Hematopoietic multipotent progenitor cell treated with erythropoietin and hydrocortisone succinate and interleukin-3 and kit ligand, for 6 days (in vitro differentiated cells): ENCODE measurements around the gene HNRNPC.
A peak's percentile ranks its signal among the peaks of the same experiment; 100 is the strongest.

Experiments
- DNase-seq: peaks from one replicate; pipeline ENCODE4 v3.0.0-alpha.2; 2015

The HNRNPC gene

DNA sequence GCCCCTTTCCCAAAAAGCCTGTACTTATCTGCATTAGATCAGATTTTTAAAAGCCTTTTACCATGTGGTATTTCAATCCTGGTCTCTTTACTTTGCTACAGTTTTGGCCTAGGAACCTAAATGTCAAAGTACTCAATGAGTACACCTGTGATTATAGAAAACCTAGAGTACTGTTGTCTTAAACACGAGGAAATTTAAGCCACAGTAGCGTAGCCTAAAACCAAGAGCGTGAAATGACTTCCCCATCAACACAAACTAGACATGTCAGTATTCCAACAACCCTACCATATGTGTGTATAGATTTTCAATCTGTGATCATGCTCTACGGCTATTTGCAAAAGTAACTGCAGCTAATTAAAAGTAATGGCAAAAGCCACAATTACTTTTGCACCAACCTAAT lies 60.7 kb downstream of the HNRNPC start:
- DNase-seq: no peak

DNA sequence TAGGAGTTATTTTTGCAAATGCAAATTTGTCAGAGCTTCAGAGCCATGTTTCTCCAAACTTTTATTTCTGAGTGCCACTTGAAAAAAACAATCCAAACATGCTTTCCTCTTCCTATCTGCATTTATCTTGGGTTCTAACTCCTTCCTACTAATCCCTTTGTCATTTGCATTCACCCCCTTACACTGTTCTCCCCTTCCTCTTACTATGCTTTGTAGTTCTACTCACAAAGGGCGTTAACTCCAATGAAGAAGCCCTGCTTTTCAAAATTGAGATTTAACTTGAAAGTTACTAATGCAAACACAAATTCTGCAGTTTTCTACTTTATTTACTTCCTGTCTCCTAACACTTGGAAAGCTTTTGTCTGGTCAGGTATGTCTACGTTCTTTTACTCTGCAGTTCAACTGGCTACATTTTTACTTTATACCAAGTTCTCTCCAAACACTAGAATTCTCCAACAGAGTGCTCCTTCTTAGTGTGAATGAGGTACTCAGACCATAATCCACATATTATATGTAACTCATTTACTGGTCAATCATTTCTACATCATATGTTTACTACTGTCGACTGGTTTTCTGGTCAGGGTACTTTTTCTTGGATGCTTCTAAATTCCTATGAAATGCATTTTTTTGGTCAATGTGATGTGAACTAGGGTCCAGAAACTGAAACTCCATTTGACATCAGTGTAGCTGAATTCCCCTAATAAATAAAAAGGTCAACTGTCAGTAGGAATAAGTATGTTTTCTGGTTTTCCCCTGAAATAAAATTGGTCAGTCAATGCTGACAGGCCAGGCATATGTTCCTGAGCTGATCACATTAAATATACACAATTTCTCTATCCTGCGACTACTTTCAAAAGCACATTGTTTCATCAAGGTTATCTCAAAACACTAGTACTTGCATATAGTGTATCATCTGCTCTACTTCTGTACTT lies 62.2 kb downstream of the HNRNPC start:
- no peak for DNase-seq

DNA sequence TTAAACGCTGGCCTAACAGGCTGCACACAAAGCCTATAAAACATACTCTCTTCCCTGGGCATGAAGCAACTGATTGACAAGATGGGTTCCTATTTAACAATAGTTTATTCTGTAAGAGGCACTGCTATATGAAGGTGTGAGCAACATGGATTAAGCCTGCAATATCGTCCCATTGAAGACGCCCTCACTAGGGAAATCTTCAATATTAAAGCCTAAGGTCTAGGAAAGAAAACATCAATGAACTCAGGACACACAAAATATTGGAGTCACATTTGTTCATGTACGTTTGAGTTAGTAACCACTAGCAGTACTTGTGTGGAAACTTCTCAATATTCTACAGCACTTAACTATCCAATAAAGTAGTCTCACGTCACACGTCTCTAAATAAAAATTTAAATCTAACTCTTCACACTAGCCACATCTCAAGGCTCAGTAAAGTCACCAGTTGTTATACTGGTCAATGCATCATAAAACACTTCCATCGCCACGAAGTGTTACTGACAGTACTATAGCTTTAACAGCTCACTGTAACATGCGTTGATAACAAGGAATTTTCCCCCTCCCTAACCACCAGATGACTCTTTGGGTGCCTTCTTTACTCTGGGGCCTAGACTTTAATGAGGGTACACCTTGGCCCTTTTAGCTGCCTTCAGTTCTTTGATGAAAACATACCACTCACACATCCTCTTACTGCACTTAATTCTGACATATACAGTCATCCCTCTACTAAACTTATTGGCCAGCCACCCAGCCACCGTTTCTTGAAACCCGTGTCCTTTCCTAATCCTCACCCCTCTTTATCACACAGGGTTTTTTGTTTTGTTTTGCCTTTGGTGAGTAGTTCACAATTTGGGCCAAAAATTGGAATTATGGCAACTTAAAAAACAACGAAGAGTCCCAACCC lies 63.3 kb downstream of the HNRNPC start:
- no peak for DNase-seq

DNA sequence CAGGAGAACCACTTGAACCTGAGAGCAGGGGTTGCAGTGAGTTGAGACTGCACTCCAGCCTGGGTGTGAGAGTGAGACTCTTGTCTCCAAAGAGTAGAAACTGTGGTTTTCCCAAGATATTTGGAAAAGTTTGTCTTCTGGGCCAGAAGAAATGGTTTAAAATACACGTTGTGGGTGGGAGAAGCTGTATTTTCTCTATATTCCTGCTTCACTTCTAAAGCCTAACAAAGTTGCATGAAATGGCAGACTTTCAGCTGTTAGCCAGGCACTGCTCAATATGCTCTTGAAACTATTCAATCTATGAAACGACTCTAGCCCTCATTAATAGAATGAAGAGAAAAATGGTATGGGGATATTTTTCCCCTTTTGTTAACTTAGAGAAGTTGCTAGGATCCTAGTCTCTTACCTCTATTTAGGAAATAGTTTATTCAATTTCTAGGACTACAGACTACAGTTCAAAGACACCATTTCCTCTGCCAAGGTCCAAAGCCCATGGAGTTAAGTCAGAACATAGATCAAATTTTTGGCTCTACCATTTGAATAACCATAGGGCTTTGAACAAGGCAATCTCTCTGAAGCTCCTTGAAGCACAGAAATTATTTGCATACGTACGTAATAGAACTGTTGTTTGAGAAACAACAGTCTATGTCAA lies 64.1 kb downstream of the HNRNPC start:
- no peak for DNase-seq

DNA sequence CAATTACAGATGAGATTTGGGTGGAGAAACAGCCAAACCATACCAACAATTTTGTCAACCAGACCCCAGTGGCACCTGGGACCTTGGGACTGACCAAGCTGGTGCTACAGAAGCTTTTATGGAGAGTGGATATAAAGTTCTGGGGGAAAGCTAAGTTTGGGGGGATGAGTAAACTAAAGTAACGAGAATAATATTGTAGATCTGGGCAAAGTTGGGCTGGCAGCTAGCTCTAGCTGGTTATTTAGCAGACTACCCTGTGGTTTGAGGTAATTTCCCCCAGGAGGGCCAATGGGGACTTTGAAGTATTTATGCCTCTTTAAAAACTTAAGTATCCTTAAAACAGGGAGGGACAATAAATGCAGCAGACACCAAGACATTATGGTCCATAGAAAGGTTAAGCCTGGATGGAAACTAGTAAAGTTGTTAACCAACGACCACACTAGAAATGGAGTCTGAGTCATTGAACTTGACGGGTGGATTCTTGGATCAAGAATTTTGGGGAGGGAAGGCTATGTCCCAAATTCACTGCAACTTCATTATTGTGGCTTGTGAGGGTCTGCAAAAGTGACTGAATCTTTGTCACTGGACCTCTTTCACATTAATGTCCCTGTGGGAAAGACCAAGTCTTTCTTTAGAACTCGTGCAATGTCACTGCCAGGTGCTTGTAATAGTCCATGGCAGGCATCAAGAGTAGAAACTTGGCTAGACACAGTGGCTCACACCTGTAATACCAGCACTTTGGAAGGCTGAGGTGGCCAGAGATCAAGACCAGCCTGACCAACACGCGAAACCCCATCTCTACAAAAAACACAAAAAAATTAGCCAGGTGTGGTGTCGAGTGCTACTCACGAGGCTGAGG lies 64.8 kb downstream of the HNRNPC start:
- DNase-seq: no peak

DNA sequence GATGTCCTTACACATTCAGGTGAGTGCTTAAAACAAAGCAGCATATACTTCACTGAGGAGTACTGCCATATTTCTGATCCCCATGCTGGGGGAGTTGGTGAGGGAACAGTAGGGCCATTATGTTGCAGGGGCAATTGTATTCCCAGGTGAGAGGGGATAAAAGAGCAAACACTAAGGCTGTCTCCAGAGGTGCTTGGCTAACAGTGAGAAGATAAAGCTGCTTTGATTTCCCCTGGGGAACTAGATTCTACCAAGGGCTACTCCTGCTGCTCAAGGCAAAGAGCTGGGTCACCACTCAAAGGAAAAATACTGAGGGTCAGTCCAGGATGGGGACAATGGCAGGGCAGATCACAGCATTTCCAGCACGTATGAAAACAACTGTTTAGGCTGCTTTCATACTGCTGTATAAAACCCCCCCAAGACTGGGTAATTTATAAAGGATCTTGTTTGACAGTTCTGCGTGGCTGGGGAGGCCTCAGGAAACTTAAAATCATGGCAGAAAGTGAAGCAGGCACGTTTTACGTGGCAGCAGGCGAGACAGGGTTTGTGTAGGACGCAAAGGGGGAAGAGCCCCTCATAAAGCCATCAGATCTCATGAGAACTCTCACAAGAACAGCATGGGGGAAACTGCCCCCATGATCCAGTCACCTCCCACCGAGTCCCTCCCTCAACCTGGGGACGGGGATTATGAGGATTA lies 65.6 kb downstream of the HNRNPC start:
- no peak for DNase-seq

DNA sequence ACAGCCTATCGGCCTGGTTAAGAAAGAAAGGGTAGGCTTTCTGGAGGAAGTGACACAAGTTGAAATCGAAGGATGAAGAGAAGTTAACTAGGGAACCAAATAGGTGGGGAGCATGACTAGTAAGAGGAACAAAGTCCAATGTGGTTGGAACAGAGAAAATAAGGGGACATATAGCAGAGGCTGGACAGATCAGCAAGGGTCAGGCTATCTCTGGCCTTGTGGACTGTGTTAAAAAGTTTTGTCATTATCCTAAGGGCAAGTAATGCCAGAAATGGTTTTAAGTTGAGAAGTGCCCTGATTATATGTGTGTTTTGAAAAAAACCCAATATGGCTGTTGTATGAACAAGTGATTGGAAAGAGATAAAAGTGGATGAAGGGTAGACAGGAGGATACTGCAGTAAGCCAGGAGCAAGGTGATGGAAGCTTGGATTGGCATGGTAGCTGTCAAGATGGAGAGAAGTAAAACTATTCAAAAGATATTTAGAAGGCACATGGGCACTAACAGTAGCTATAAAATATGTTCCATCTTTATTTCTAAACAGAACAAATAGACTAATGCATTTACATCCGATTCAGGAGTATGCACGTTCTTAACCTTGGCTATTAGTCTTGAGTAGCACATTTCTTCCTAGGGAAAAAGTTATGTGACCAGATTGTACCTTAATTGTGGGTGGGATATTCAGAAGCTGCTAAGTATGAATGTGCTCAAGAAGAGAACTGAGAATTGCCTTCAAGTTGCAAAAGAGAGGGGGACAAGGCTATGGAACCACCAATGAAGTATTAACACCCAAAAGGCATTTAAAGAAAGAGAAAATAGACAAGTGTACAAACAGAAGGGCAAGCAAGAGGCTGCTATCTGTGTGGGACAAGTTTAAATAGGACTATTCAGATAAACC lies 66.5 kb downstream of the HNRNPC start:
- no peak for DNase-seq

DNA sequence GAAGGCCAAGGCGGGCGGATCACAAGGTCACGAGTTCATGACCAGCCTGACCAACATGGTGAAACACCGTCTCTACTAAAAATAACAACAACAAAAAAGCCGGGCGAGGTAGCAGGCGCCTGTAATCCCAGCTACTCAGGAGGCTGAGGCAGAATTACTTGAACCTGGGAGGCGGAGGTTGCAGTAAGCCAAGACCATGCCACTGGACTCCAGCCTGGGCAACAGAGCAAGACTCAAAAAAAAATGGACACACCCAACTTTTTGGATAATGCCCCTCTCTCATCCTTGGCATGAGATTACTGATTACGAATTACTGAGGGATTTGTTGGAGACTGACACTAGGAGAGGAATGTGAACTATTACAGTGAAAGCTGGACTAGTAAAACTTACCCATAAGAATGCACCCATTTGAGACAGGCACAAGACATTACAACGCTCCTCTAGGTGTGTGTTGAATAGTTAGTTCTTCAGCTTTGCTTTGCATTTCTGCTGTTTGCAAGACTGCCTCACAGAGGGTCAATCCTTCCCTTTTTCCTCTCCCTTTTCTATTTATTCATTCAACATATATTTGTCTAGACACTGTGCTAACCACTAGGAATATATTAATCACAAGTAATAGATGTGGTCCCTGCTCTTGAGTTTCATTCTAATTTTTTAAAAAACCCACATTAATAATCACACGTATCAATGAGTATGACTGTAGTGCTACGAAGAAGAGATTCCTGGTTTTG lies 67.3 kb downstream of the HNRNPC start:
- no peak for DNase-seq

DNA sequence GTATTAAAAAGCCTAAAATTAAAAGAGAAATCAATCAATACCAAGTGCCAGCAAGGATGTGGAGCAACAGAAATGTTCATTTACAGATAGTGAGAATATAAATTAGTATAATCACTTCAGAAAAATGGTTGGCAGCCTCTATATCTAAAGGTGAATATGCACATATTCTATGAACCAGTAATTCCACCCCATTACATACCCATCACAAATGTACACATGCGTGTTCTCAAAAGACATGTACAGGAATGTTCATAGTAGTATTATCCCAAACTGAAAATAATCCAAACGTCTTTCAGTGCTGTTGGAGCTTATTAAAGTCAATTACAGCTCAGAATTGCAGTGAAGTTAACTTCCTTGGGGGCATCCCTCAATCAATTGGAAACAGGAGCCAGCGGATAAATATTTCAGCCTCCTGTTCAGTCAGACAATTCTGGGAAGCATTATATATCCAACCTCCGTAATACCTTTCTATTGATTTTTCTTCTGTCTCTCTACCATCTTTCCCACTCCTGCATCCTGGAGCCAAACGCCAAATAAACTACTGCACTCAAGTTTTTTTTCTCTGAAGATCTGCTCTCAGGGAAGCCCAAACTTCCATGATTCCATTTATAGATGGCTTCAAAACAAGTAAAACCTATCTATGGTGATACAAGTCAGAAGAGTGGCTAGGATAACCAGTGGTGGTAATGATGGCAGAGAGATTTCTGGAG lies 68.3 kb downstream of the HNRNPC start:
- DNase-seq: no peak

DNA sequence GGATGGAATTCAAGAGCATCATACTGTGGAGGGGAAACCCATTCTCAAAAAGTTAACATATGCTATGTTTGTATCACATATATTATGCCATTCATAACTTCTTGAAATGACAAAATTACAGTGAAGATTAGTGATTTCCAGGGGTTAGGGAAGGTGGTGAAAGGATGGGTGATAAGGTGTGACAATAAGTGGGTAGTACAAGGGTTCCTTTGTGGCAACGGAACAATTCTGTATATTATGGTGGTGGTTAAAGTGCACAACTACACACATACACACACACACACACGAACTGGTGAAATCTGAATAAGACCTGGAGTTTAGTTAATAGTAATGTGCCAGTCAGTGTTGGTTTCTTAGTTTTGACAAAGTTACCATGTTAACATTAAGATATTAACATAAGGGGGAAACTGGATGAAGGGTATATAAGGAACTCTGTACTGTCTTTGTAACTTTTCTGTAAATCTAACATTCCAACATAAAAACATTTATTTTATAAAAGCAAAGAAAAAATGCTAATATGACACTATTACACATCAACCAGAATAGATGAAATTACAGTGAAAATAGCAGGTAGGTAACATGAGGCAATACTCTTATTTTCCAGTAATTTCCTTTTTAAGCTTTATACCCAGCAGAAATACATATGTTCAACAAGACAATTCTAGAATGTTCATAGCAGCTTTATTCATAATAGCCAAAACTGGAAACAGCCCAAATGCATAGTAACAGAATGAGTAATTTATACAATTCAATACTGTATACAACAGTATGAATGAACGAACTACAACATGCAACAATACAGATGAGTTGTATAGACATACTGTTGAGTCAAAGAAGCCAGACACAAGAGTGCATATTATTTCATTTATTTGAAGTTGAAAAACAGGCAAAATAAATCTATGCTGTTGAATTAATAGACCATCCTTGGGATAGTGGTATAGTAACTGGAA lies 69.4 kb downstream of the HNRNPC start:
- no peak for DNase-seq

DNA sequence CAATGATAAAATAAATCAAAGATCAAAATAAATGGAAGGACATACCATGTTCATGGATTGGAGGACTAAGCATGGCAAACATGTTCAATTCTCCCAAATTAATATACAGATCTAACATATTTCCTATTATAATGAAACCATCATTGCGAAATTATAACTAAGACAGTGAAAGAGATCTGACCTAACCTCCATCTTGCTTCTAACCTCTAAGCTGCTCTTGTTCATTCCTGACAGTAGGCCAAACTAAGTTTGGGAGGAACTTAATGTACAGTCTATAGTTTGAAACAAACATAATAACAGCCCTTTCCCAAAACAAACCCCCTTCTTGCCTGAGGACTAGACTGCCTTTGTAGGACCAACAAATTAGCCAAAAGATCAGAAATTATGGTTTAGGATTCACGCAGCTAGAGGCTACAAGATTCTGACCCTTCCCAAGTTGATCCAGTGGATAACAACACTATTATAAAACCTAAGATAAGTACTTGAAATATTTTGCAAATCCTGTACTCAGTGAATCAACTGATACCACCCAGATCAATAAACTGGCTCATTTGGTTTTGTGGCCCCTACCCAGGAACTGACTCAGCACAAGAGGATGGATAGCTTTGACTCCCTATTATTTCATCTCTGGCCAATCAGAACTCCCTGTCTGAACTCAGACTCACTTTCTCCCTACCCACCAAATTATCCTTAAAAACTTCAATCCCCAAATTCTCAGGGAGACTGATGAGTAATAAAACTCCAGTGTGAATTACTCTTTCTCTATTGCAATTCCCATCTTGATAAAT lies 71.6 kb downstream of the HNRNPC start:
- DNase-seq: no peak

DNA sequence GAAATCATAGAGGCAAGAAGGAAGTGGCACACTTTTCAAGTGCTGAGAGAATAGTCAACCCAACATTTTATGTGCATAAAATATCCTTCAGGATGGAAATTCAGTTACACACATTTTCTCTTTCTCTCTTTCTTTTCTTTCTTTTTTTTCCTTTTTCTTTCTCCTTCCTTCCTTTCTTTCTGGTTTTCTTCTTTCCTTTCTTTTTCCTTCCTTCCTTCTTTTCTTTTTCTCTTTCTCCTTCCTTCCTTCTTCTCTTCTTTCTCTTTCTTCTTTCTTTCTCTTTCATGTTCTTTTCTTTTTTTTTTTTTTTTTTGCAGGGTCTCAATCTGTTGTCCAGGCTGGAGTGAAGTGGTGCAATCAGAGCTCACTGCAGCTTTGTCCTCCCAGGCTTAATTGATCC lies 74.6 kb downstream of the HNRNPC start:
- no peak for DNase-seq

DNA sequence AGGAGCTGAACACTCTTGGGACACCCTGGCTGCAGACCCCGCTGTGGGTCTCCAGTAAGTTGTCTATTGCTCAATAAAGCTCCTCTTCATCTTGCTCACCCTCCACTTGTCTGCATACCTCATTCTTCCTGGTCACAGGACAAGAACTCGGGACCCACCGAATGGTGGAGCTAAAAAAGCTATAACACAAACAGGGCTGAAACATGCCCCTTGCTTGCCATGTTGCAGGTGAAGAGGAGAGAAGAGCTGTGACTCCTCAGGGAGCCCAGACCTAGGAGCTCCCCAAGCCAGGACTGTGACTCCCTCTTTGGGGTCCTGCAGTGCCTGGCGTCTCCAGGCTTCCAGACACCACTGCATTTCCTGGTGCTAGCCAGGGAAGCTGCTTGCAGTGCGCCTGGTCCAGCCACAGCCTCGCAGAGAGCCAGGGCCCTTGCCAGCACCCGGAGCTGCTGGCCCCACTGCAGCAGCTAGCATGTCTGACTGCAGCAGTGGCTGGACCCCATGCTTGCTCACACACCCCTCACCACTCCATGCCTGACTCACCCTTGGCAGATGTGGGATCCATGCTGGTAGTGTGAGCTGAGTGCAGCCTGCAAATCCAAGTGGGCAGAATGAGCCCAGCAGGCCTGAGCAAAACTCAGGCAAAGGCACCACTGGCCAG lies 76.2 kb downstream of the HNRNPC start:
- DNase-seq: no peak

DNA sequence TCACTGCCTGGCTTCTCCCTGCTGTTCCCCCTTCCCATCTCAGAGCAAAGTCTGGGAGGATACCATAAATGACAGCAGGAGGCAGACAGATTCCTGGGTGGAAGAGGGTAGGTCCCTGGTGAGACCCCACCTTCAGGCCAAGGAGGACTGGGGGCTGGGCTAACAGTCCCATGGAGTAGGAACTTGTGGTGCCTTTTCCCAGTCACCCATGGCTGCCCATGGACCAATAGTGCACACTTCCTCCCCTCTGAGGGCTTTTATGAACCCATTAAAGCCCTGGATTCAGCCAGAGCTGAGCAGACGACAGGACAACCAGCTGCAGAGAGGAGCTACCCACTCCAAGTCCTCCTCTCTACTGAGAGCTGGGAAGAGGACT lies 76.8 kb downstream of the HNRNPC start:
- no peak for DNase-seq

DNA sequence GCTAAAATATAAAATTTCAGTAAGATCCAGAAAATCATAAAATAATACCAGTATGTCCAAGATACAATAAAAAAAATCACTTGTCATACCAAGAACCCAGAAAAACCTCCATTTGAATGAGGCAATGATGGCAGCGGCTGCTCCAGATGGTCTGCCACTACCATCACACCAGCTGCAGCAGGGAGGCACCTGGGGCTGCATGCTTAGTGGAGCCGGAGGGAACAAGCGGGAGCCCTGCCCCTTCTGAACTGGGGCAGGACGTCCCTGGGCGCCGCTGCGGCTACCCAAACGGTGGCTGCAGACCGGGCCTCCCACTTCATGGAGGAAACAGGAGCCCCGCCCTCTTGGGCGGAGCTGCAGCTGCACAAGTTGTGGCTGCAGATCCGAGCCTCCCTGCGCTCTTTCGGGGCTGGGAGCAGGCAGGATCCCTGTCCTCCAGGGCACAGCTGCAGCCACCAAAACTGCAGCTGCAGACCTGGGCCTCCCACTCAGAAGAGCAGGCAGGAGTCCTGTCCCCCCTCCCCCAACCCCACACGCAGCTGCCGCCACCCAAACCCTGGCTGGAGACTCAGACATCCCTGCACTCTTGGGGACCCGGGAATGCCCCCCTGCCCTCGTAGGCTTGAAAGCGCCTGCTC lies 77.3 kb downstream of the HNRNPC start:
- peak; percentile 91 for DNase-seq

DNA sequence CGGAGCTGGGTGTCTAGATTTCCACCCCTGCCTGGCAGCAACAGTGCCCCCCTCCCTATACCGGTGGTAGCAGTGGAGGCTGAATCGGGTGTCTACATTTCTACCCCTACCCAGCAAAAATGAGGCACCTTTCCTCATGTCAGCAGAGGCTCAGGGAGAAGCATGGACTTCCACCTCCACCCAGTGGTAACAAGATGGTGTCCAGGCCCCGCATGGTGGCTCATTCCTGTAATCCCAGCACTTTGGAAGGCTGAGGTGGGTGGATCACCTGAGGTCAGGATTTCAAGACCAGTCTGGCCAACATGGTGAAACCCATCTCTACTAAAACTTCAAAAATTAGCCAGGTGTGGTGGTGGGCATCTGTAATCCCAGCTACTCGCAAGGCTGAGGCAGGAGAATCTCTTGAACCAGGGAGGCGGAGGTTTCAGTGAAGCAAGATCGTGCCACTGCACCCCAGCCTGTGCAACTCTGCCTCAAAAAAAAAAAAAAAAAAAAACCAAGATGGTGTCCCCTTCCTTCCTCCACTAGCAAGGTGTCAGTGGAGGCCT lies 77.9 kb downstream of the HNRNPC start:
- no peak for DNase-seq
